Measurements from ENCODE around the gene PNPLA5. TPM values are rescaled to one million over a fixed set of nuclear protein-coding genes. Genes with fewer than 3 reads are reported as not detected.

Gene PNPLA5, protein sequence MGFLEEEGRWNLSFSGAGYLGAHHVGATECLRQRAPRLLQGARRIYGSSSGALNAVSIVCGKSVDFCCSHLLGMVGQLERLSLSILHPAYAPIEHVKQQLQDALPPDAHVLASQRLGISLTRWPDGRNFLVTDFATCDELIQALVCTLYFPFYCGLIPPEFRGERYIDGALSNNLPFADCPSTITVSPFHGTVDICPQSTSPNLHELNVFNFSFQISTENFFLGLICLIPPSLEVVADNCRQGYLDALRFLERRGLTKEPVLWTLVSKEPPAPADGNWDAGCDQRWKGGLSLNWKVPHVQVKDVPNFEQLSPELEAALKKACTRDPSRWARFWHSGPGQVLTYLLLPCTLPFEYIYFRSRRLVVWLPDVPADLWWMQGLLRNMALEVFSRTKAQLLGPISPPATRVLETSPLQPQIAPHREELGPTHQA
- total RNA-seq (2016; rRNA removed; fragmentation: Illumina TruSeq; extraction: Trizol) (not detected in 2 replicates), polyA plus RNA-seq (2011; rRNA removed) (not detected in 2 replicates), polyA minus RNA-seq (2011; rRNA and poly(A)+ RNA removed; ENCODE audit: low replicate concordance) (not detected in 2 replicates), Bru-seq, nascent RNA (not detected), BruChase-seq, experiment 1, labeled RNA remaining after a 6-hour chase (not detected), BruChase-seq, experiment 2, labeled RNA remaining after a 2-hour chase (not detected)
- not detected in 2 replicates for total RNA-seq (2016; cell fraction: cytosol; rRNA removed; fragmentation: Illumina TruSeq; extraction: Trizol; ENCODE audit: low read depth)
- not detected in 2 replicates for total RNA-seq (2016; cell fraction: insoluble cytoplasmic fraction; rRNA removed; fragmentation: Illumina TruSeq; extraction: Trizol)
- not detected in 2 replicates for total RNA-seq (2016; cell fraction: membrane; rRNA removed; fragmentation: Illumina TruSeq; extraction: Trizol)
- total RNA-seq (2016; cell fraction: nucleus; rRNA removed; fragmentation: Illumina TruSeq; extraction: Trizol), result not detected in 2 replicates
- not detected in 2 replicates for polyA plus RNA-seq (2011; cell fraction: cytosol; rRNA removed)
- not detected in 2 replicates for polyA plus RNA-seq (2011; cell fraction: nucleus; rRNA removed)
- polyA plus RNA-seq (2012), result not detected in 2 replicates
- not detected in 2 replicates for polyA plus RNA-seq (2016; cell fraction: cytosol; fragmentation: Illumina TruSeq; extraction: Trizol; ENCODE audit: low read depth)
- polyA plus RNA-seq (2016; cell fraction: insoluble cytoplasmic fraction; fragmentation: Illumina TruSeq; extraction: Trizol; ENCODE audit: low read depth), result not detected in 2 replicates
- polyA plus RNA-seq (2016; cell fraction: membrane; fragmentation: Illumina TruSeq; extraction: Trizol; ENCODE audit: low read depth), result not detected in 2 replicates
- not detected in 2 replicates for polyA plus RNA-seq (2016; cell fraction: nucleus; fragmentation: Illumina TruSeq; extraction: Trizol; ENCODE audit: insufficient read depth, low read depth)
- polyA minus RNA-seq (2011; cell fraction: cytosol; rRNA and poly(A)+ RNA removed), result not detected in 2 replicates
- polyA minus RNA-seq (2011; cell fraction: nucleus; rRNA and poly(A)+ RNA removed), result not detected in 2 replicates
- long read RNA-seq, experiment 1, result 0 reads
- long read RNA-seq, experiment 2, result 0 reads

DNA sequence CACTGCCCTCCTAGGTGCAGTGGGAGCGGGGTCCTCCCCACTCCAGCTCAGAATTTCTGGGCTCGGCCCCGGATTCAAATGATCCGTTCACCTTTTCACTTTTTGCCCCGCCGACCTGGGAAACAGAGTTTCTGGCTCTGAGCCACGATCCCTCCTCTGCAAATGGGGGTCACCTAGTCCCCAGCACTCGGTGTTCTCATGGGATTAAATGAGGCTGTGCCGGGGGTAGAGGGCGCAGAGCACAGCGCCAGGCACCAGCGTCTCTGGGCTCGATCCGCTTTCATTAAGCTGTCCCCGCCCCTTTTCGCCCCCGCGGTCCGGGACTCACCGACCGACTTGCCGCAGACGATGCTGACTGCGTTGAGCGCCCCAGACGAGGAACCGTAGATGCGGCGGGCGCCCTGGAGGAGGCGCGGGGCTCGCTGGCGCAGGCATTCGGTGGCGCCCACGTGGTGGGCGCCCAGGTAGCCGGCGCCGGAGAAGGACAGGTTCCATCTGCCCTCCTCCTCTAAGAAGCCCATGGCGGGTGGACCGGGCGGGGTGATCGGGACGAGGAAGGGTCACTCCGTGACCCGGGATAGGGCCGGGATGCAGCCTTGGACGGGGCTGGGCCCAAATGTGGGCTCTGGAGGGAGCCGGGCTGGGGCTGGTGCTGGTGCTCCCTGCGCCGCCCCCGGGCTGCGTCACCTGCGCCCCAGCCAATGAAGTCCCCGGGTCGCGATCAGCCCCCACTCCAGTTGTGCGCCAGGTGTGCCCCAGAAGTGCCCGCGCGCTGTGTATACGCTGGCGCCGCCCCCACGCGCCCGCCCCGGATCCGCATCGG lies at the start of gene PNPLA5:
Gene PNPLA5, minus strand, starts transcription at position 654 of the 823 bp plus-strand sequence. Its CDS starts 133 bp downstream, at position 521.
- no peak for DNase-seq (ENCODE audit: low spot score)
- WGBS (ENCODE audit: low lambda C conversion rate), result 27% methylated on average over 14 of the region's 72 CpGs
- no peak within 1 kb of the TSS for H2AFZ ChIP-seq (ENCODE audit: low read length)
- TF ChIP-seq SMAD3 (CRISPR knock-in tag; IDR thresholded peaks at IDR 0.05) (no peak), MED8 (CRISPR knock-in tag; IDR thresholded peaks at IDR 0.05; ENCODE audit: insufficient replicate concordance) (no peak)
- TF ChIP-seq, protein P1, sequence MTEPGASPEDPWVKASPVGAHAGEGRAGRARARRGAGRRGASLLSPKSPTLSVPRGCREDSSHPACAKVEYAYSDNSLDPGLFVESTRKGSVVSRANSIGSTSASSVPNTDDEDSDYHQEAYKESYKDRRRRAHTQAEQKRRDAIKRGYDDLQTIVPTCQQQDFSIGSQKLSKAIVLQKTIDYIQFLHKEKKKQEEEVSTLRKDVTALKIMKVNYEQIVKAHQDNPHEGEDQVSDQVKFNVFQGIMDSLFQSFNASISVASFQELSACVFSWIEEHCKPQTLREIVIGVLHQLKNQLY (CRISPR knock-in tag; IDR thresholded peaks at IDR 0.05), result no peak
- POLR2A ChIA-PET, result no interaction called here
- H3K27me3 ChIP-seq (ENCODE audit: control insufficient read depth in 1 of 2, insufficient read depth in 2 of 2, low read length in 2 of 2), result peaks cover 12 to 48% of the 10 kb centered on the region in 2 experiments; a peak in 4 of 5 replicates
- H3K9me3 ChIP-seq (ENCODE audit: low read length), result no peaks in the 10 kb centered on the region
- no peak within 1 kb of the TSS for H3K4me3 ChIP-seq (replicated peaks in 1 of 3; ENCODE audit: insufficient read depth in 1 of 3, low read depth in 2 of 3, low read length in 3 of 3)
- FAIRE-seq, result no peak
- no TSS peak for BruUV-seq (replicated peaks)
- no peak within 1 kb of the TSS for H3K4me2 ChIP-seq (ENCODE audit: low read depth, low read length)
- no peak within 1 kb of the TSS for H3K27ac ChIP-seq (ENCODE audit: extremely low read length, insufficient read depth, low read length)
- in situ Hi-C loops (cut with HindIII; ENCODE audit: extremely low pct_ligation_motif_present, low pct_unique_long_range_greater_than_20kb), result loop anchor here (25.0 kb wide), 1 partner anchor 746 kb away; no protein-coding TSS in a partner anchor
- H3K36me3 ChIP-seq (replicated peaks in 1 of 2; ENCODE audit: control insufficient read depth in 1 of 2, insufficient read depth in 2 of 2, low read length in 2 of 2), result no peaks in the 10 kb centered on the region
- H3K9ac ChIP-seq (ENCODE audit: insufficient read depth, low read depth, low read length), result no peak within 1 kb of the TSS
- CTCF ChIA-PET (ENCODE audit: low intra/inter-chr PET ratio, low total read pairs), result no interaction called here
- peaks cover 4% of the 10 kb centered on the region; the same call in 1 of the 2 replicates for H4K20me1 ChIP-seq (ENCODE audit: insufficient read depth, low read length)
- no peaks in the 10 kb centered on the region for H3K4me1 ChIP-seq (ENCODE audit: insufficient read depth, low read length)
- no peak for ATAC-seq
- no peaks in the 10 kb centered on the region for H3K79me2 ChIP-seq (ENCODE audit: insufficient read depth, low read length)
- intact Hi-C loops (cut with micrococcal nuclease; ENCODE audit: unreplicated experiment), result no loop called here

All from HepG2 (cell line).